OCI-LY3 (cell line): ENCODE results near the gene TAGAP.

Source experiments
- CTCF ChIP-seq: fragments of 200-600, 300-600 bp; sonication (generic); IDR thresholded peaks from 2 replicates; pipeline ENCODE4 v1.5.1; 2014; ENCODE audit warnings: antibody characterized with exemption, low read length, low read depth
- EZH2phosphoT487 ChIP-seq: fragments of 200-600 bp; shearing (Covaris generic); IDR thresholded peaks from 2 replicates; pipeline ENCODE4 v1.6.1; 2018; ENCODE audit warnings: antibody characterized with exemption, mixed run types, low read depth

- no peak for TF ChIP-seq CTCF
- TF ChIP-seq EZH2phosphoT487, result no peak
Measured at GRCh38 chr6:159038914-159039884, 5.6 kb downstream of the TAGAP start.
